GM23248 (cell line): ENCODE measurements around the gene ABLIM2. TPM values are rescaled to one million over a fixed set of nuclear protein-coding genes. Genes with fewer than 3 reads are reported as not detected.

Experiments used
- DNase-seq: peaks from one replicate; pipeline ENCODE4 v3.0.0-alpha.2; 2015
- H2AFZ ChIP-seq: fragments of 200-600 bp; sonication (generic); 2 replicates; pipeline ENCODE4 v1.6.1; 2016; ENCODE audit warnings: antibody characterized with exemption
- H3F3A ChIP-seq: fragments of 200-600 bp; sonication (generic); 2 replicates; pipeline ENCODE4 v1.6.1; 2016; ENCODE audit warnings: mild to moderate bottlenecking, antibody characterized with exemption, mixed run types; ENCODE audit not compliant: insufficient read depth
- H3K27ac ChIP-seq: fragments of 200-600 bp; sonication (generic); 2 replicates; pipeline ENCODE4 v1.5.1; 2016; ENCODE audit warnings: mild to moderate bottlenecking
- H3K27me3 ChIP-seq: fragments of 200-600 bp; sonication (generic); replicated peaks from 2 replicates; pipeline ENCODE4 v1.6.1; 2016; ENCODE audit warnings: mild to moderate bottlenecking; ENCODE audit not compliant: insufficient read depth
- H3K36me3 ChIP-seq: fragments of 200-600 bp; sonication (generic); 2 replicates; pipeline ENCODE4 v1.6.1; 2016; ENCODE audit warnings: low read depth, mild to moderate bottlenecking
- H3K4me1 ChIP-seq: fragments of 200-600 bp; sonication (generic); 2 replicates; pipeline ENCODE4 v1.6.1; 2016; ENCODE audit warnings: mild to moderate bottlenecking; ENCODE audit not compliant: insufficient read depth
- H3K4me2 ChIP-seq: fragments of 200-600 bp; sonication (generic); one replicate; pipeline ENCODE4 v1.6.1; 2016; ENCODE audit warnings: mild to moderate bottlenecking; ENCODE audit not compliant: unreplicated experiment
- H3K4me3 ChIP-seq: fragments of 200-600 bp; sonication (generic); 2 replicates; pipeline ENCODE4 v1.5.1; 2016; ENCODE audit warnings: mild to moderate bottlenecking
- H3K79me2 ChIP-seq: fragments of 200-600 bp; sonication (generic); 2 replicates; pipeline ENCODE4 v1.6.1; 2016; ENCODE audit warnings: mild to moderate bottlenecking; ENCODE audit not compliant: insufficient read depth
- H3K9ac ChIP-seq: fragments of 200-600 bp; sonication (generic); 2 replicates; pipeline ENCODE4 v1.6.1; 2016; ENCODE audit warnings: mild to moderate bottlenecking
- H3K9me2 ChIP-seq: fragments of 200-600 bp; sonication (generic); 2 replicates; pipeline ENCODE4 v1.6.1; 2016; ENCODE audit warnings: mixed run types, mild to moderate bottlenecking, moderate library complexity; ENCODE audit not compliant: insufficient read depth
- H3K9me3 ChIP-seq: fragments of 200-600 bp; sonication (generic); one replicate; pipeline ENCODE4 v1.6.1; 2017; ENCODE audit warnings: low read depth
- H4K20me1 ChIP-seq: fragments of 200-600 bp; sonication (generic); 2 replicates; pipeline ENCODE4 v1.6.0; 2016; ENCODE audit not compliant: insufficient read depth
- EZH2 ChIP-seq: fragments of 200-600 bp; sonication (generic); IDR thresholded peaks from 2 replicates; pipeline ENCODE4 v1.6.1; 2018; ENCODE audit warnings: antibody characterized with exemption, mild to moderate bottlenecking; ENCODE audit not compliant: insufficient read depth, poor library complexity, severe bottlenecking
- EZH2phosphoT487 ChIP-seq: fragments of 200-600 bp; sonication (generic); IDR thresholded peaks from 2 replicates; pipeline ENCODE4 v1.6.1; 2018; ENCODE audit warnings: antibody characterized with exemption, moderate library complexity, mild to moderate bottlenecking, low read depth; ENCODE audit not compliant: insufficient read depth
- WGBS, 2 experiments: methylation state at CpG; one replicate each; pipeline ENCODE4 v1.1.6; 2015 to 2017; ENCODE audit warnings: low lambda C conversion rate in 2 of 2, low coverage in 1 of 2; ENCODE audit errors: missing lambda C conversion rate in 2 of 2; 5-methylcytosine and 5-hydroxymethylcytosine counted together
- in situ Hi-C: fragments of 300-500 bp; cut with MboI; formaldehyde crosslinking; loops from 2 replicates; pipeline ENCODE4 v1.15.0; 2020
- polyA plus RNA-seq: library from polyadenylated mRNA; unstranded; fragments of >200 nt; fragmentation: Nextera tagmentation; extraction: Ambion mirVana; gene quantifications from 2 replicates; pipeline ENCODE4 v1.2.1, GENCODE V29; 2016
- total RNA-seq: library from RNA; depleted of rRNA; stranded (reverse); fragments of >200 nt; shearing (Covaris generic); gene quantifications from 2 replicates; pipeline ENCODE4 v1.2.3, GENCODE V29; 2014

The ABLIM2 gene
- total and polyA plus RNA-seq, 2 experiments from 2014 or later = not detected

DNA sequence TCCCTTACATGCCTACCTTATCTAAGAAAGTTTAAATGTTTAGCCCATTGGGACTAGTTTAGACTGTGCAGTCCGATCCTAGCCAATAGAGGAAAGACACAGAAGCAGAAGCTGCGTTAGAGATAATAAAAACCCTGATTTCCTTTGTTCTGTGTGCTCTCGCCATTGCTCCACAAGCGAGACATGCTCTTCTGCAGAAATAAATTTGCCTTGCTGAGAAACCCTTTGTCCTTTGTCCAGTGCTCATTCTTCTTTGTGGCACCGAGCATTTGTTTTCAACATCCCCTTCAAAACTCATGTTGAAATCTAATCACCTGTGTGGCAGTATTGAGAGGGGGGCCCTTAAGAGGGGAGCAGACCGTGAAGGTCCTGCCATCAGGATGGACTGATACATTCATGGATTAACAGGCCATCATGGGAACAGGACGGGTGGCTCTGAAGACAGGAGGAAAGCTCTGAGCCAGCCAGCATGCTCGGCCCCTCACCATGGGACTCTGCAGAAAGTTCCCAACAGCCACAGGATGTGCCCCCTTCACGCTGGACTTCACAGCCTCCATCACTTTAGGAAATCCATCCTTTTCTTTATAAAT is 94.5 kb downstream of the ABLIM2 start:
- 41 to 48% methylated on average over 9 of the region's 9 CpGs for WGBS, 2 experiments
- H3F3A ChIP-seq = no peaks in the 10 kb centered on the region
- H3K9me2 ChIP-seq = no peaks in the 10 kb centered on the region
- H3K4me1 ChIP-seq = no peaks in the 10 kb centered on the region
- H3K27me3 ChIP-seq = peaks cover 30% of the 10 kb centered on the region
- H3K36me3 ChIP-seq = no peaks in the 10 kb centered on the region
- H3K4me3 ChIP-seq = no peak overlapping the region
- no peak overlapping the region for H3K27ac ChIP-seq
- H3K9ac ChIP-seq = no peak overlapping the region
- H3K79me2 ChIP-seq = no peaks in the 10 kb centered on the region
- H4K20me1 ChIP-seq = no peaks in the 10 kb centered on the region
- H3K9me3 ChIP-seq = no peaks in the 10 kb centered on the region
- DNase-seq = no peak
- in situ Hi-C loops = no loop called here
- no peak overlapping the region for H3K4me2 ChIP-seq
- H2AFZ ChIP-seq = no peak overlapping the region
- no peak for TF ChIP-seq EZH2phosphoT487
- TF ChIP-seq EZH2 = no peak

DNA sequence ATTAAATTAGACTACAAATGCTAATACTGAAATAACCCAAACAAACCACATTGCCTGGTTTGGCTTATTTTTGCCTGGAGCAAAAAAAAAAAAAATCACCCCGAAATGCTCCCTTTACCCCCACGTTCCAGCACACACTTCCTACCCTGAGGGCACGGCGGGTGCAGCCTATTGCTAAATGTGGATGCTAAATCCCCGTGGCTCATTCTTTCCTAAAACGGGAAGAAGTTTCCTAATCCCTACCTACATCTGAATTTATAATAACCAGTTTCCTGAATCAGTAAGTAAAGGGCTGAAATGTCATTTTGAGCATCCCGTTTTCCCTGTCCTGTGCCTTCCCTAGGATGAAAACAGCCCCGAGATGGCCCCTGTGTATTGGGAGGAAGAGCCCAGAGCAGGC is 97.0 kb downstream of the ABLIM2 start:
- in situ Hi-C loops = no loop called here
- DNase-seq = no peak
- no peaks in the 10 kb centered on the region for H3K9me2 ChIP-seq
- 46 to 47% methylated on average over 8 of the region's 8 CpGs for WGBS, 2 experiments
- H3K4me2 ChIP-seq = no peak overlapping the region
- H3K36me3 ChIP-seq = no peaks in the 10 kb centered on the region
- H3F3A ChIP-seq = no peaks in the 10 kb centered on the region
- no peaks in the 10 kb centered on the region for H4K20me1 ChIP-seq
- H2AFZ ChIP-seq = no peak overlapping the region
- no peaks in the 10 kb centered on the region for H3K79me2 ChIP-seq
- TF ChIP-seq EZH2phosphoT487 = no peak
- no peak for TF ChIP-seq EZH2
- H3K9ac ChIP-seq = no peak overlapping the region
- H3K9me3 ChIP-seq = no peaks in the 10 kb centered on the region
- no peaks in the 10 kb centered on the region for H3K4me1 ChIP-seq
- H3K27me3 ChIP-seq = peaks cover 16% of the 10 kb centered on the region
- H3K27ac ChIP-seq = no peak overlapping the region
- no peak overlapping the region for H3K4me3 ChIP-seq

DNA sequence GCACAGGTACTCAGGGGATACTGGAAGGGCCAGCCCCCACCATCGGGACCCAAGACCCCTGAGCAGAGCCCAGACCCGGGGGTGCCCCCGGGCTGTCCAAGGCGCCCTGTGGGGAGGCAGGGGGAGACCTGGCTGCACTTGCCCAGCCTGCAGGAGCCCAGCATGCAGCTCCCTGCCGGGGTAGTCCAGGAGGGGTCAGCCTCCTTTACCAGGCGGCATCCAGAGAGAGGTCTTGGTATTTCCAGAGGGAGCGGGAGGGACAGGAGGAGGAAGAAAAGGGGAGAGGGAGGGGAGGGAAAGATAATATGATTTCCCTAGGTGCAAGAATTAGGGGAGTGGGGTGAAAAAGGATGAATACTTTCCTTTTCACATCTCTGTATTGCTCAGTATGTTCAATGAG is 97.5 kb downstream of the ABLIM2 start:
- no peak overlapping the region for H3K4me2 ChIP-seq
- H3K9me2 ChIP-seq = no peaks in the 10 kb centered on the region
- in situ Hi-C loops = no loop called here
- no peaks in the 10 kb centered on the region for H3K79me2 ChIP-seq
- H4K20me1 ChIP-seq = no peaks in the 10 kb centered on the region
- H3K9me3 ChIP-seq = no peaks in the 10 kb centered on the region
- no peak overlapping the region for H3K9ac ChIP-seq
- no peaks in the 10 kb centered on the region for H3K36me3 ChIP-seq
- no peaks in the 10 kb centered on the region for H3K4me1 ChIP-seq
- H3K27ac ChIP-seq = no peak overlapping the region
- TF ChIP-seq EZH2 (no peak), EZH2phosphoT487 (no peak)
- H2AFZ ChIP-seq = no peak overlapping the region
- WGBS, 2 experiments = 34 to 41% methylated on average over 7 of the region's 7 CpGs
- DNase-seq = no peak
- H3K4me3 ChIP-seq = no peak overlapping the region
- H3F3A ChIP-seq = no peaks in the 10 kb centered on the region
- peaks cover 15% of the 10 kb centered on the region; the same call in 1 of the 2 replicates for H3K27me3 ChIP-seq

DNA sequence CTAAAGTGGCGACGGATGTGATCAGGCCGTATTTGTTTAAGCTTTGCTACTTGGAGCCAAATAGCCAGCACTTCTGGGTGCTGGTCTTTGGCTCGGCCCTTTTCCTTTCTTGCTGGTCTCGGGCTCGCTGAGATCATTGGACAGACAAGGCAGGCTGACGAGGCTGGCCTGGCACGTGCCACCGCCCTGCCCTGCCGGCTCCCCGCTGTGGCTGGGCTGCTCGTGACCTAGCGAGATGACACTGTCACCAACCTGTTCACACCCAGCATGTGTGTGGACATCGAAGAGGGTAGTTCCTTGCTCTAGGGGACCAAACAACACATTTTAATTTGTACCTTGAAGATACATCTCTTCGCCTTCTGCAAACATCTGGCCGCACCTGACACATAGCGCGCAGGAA is 98.0 kb downstream of the ABLIM2 start:
- Histone ChIP-seq H3K9me3 (no peaks in the 10 kb centered on the region), H3F3A (no peaks in the 10 kb centered on the region), H3K4me2 (no peak overlapping the region), H3K36me3 (no peaks in the 10 kb centered on the region), H3K27me3 (peaks cover 15% of the 10 kb centered on the region), H2AFZ (no peak overlapping the region), H3K4me3 (no peak overlapping the region), H3K9ac (no peak overlapping the region), H4K20me1 (no peaks in the 10 kb centered on the region), H3K4me1 (no peaks in the 10 kb centered on the region), H3K79me2 (no peaks in the 10 kb centered on the region), H3K27ac (no peak overlapping the region), H3K9me2 (no peaks in the 10 kb centered on the region)
- in situ Hi-C loops = no loop called here
- WGBS, 2 experiments = 63 to 65% methylated on average over 18 of the region's 18 CpGs
- no peak for DNase-seq
- no peak for TF ChIP-seq EZH2phosphoT487
- TF ChIP-seq EZH2 = no peak

DNA sequence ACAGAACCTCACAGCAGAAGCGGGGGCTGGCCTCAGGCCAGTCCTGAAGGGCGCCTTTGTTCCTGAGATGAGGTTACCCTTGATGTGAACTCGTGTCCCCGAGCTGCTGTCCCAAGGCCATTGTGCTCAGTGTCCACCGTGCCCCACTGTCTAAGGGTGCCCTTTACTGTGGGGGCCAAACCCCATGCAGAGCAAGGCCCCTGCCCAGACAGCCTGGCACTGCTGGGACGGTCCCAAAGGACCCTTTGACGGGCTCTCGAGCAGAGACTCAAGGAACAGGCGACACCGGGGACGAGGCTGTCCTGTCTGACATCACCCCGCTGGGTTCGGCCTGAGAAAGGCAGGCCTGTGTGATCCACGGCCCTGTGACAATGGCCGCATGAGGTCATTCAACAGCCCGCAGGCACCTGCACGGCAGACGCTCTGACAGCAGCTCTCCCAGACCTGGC is 100.6 kb downstream of the ABLIM2 start:
- Histone ChIP-seq H3K4me3 (no peak overlapping the region), H3K27me3 (peaks cover 9% of the 10 kb centered on the region), H2AFZ (no peak overlapping the region), H3F3A (no peaks in the 10 kb centered on the region), H3K4me2 (no peak overlapping the region), H3K9me2 (no peaks in the 10 kb centered on the region), H3K36me3 (no peaks in the 10 kb centered on the region), H3K9me3 (no peaks in the 10 kb centered on the region), H3K27ac (no peak overlapping the region), H3K4me1 (no peaks in the 10 kb centered on the region), H3K79me2 (no peaks in the 10 kb centered on the region), H4K20me1 (no peaks in the 10 kb centered on the region), H3K9ac (no peak overlapping the region)
- TF ChIP-seq EZH2phosphoT487 = no peak
- no peak for TF ChIP-seq EZH2
- in situ Hi-C loops = no loop called here
- 65 to 67% methylated on average over 15 to 16 of the region's 18 CpGs for WGBS, 2 experiments
- DNase-seq = no peak
